GM19043 (cell line): Measurements from ENCODE around the gene TFAP2D.

Source experiments
- ATAC-seq: cut with Tn5 transposase; IDR thresholded peaks from one replicate; pipeline ENCODE4 v1.9.1; 2021; ENCODE audit warnings: low read depth; ENCODE audit not compliant: unreplicated experiment

The TFAP2D gene

GRCh38 chr6:50718566-50718965, 5.2 kb downstream of the TFAP2D start:
- ATAC-seq: no peak

DNA sequence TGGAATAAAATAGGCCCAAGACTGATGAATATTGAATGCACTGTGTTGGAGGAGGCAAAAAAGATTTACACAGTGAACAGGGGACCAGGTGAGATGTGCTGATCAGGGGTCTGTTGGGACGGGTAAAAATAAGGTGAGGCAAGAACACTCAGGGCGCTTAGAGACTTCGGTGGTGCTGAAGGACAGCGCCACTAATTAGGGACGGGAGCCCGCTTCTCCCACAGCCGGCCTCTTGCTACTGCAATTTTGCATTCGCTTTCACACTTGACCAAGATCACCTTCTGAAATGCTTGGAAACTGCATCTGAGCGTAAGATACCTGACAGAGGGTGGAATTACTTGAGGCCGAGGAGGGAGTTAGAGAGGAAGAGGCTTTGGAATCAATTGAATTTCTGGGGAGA, 7.3 kb downstream of the TFAP2D start:
- no peak for ATAC-seq

- ATAC-seq: no peak
These were observed 8.7 kb downstream of the TFAP2D start for GRCh38 chr6:50721978-50722377.

GRCh38 chr6:50722829-50723554, 9.7 kb downstream of the TFAP2D start:
- ATAC-seq: no peak

DNA sequence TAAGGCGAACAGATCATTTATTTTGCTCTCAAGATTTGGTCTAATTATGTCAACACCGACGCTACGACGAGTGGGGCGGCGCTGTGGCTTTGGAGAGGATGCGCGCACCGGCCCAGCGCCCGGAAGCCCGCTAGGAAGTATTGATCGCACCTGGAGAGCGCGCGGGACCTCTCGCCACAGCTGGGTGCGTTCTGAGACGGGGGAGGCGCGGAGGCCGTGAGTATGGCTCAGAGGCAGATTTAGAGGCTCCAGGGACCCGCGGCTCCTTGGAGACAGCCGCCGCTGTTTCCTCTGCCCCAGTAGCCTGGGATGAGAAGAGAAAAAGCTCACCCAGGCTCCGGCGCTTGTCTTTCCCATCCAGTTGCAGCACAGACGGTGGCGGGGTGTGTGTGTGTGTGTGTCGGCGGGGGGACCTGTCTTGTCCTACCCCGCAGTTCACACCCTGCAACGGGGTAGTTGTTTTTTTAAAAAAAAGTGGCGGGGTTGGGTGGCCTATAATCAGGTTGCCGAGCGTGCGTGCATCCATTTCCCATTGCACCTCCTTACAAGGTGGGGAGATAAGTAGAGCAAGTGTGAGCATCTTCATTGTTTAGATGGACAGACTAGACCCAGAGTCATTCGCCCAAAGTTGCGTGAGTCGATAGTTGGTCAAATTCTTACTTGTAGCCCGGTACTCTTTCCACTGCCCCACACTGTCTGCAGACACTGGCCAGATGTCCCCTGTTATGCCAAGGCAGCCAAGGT, 11.2 kb downstream of the TFAP2D start:
- ATAC-seq: no peak

- no peak for ATAC-seq
These were observed 21.2 kb downstream of the TFAP2D start for GRCh38 chr6:50734488-50734887.

DNA sequence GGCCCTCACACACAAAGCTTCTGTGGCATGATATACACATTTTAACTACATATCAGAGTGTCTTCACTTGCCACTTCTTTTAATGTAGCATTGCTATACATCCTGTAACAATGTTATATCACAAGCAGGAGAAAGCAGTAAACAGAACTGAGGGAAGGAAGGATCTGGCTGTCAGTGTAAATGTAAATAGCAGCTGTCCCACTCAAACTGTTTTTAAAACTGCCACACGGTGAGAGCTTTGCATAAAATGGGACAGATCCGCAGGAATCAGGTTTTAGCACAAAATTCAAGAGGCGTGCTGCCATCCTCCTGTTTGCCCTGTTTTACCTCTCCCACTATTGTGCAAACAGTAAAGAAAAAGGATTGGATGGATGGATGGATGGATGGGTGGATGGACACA, 28.8 kb downstream of the TFAP2D start:
- ATAC-seq: no peak

DNA sequence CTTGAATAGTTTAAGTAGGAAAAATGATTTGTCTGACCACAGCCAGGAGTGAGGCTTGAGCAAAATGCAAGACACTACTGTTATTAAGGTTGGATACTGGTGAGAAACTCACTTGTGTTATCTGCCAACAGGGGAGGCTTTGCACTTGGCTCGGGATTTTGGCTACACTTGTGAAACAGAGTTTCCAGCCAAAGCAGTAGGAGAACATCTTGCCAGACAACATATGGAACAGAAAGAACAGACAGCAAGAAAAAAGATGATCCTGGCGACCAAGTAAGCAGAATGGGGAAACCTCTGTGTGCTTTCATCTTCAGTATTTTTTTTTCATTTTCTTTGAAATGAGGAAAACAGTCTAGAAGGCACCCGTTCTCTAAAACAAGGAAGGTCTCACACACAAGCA, 31.6 kb downstream of the TFAP2D start:
- ATAC-seq: no peak

DNA sequence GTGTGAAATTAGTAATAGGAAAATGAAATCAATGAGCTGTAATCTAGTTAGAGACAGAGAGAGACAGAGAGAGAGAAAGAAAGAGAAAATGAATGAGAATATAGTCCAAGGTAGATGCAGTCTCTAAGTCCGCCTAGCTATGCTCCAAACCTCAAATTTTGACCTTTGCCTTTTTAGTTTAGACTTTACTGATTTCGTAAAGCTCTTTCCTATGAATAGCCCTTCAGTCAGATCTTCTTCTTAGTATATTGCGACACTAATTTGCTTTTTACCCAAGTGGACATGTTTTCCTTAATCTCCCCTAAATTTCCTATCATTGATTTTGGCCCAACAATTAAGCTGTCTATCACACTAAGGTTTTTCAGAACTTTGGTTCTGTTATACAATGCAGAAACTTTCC, 49.5 kb downstream of the TFAP2D start:
- no peak for ATAC-seq

GRCh38 chr6:50778696-50779095, 65.4 kb downstream of the TFAP2D start:
- no peak for ATAC-seq

DNA sequence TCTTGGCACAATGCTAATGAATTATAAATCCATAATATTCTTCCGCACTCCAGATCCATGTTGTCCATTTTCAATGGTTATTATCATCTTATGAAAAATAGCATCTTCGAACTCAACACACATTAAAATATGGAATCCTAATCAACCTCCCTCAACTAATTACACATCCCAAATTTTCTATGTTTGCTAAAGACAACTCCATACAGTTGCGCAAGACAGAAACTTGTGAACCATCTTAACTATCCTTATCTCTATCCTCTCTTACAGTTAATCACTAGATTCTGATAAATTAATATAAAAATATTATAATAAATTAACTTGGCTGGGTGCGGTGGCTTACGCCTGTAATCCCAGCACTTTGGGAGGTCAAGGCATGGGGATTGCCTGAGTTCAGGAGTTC, 67.1 kb downstream of the TFAP2D start:
- no peak for ATAC-seq

DNA sequence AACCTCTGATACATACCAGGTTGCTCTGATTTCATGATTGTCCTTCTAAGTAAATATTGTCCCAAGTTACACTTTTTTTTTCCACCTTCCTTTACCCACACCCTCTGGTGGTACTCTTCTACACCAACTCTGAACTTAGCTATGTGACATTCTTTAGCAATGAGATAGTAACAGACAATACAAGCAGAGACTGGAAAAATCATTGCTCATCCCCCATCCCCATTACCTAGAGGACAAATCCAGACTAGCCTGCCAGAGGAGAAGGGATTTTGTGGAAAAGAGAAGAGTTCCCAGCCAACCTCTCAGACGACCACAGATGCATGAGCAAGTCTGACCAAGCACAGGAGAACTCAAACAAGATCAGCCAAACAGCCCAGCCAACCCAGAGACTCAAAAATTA, 72.6 kb downstream of the TFAP2D start:
- no peak for ATAC-seq

DNA sequence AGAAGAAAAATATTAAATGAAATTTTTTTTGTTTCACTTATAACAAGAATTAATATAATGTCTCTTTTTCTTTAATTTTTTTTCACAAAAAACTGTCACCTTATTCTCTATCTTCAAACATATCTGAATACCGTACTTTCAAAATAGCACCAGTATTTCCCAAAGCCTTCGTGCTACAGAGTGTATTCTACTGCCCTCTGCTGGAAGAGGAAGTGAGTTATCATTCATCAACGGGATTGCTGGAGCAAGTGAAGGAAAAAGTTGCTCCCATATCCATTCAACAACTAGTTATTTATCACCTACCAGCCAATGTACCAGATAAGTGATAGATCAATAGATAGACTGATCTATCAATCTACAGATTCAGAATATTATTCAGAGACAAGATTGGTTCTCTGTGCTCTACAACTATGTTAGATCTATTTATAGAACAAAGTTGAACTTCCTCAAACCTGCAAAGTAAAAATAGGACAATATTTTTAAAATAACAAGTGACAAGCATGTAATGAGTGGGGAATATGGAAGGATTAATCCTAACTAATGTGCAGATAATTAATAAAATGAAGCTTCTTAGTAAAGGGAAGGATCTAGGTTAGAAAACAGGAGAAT, 78.7 kb downstream of the TFAP2D start:
- peak; percentile 71 for ATAC-seq

GRCh38 chr6:50792771-50793170, 79.4 kb downstream of the TFAP2D start:
- ATAC-seq: no peak

DNA sequence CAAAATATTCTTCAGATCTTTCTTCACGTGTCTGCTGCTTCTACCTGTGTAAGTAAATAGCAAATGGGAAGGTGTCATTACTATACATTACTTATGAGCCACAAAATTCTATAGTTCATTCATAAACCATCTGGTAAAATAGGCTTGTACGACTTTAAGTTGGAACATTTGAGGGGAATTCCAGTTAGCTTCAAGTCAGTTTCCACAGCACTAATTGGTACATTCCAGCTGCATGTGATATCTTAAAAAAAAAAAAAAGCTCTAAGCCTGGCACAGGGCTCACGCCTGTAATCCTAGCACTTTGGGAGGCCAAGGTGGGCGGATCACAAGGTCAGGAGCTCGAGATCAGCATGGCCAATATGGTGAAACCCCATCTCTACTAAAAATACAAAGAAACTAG, 82.2 kb downstream of the TFAP2D start:
- ATAC-seq: no peak

- no peak for ATAC-seq
These were observed 91.0 kb downstream of the TFAP2D start for GRCh38 chr6:50804283-50804682.

DNA sequence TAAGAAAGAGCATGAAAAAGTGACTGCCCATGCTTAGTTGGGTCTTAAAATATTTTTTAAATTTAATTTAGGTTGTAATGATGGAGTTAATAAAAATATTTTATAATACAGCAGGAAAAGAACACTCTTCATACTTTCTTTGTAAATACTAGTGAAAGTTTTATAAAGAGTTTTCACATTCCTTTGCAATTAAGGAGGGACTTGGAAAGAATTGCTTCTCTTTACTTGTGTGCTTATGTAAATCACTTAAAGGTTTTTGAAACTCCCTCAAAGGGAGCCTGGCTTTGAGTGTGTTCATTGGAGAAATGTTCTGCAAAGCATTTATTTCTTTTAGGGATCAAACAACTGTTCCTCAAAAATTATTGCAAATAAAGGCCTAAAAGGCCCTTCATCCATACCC, 93.7 kb downstream of the TFAP2D start:
- ATAC-seq: no peak

DNA sequence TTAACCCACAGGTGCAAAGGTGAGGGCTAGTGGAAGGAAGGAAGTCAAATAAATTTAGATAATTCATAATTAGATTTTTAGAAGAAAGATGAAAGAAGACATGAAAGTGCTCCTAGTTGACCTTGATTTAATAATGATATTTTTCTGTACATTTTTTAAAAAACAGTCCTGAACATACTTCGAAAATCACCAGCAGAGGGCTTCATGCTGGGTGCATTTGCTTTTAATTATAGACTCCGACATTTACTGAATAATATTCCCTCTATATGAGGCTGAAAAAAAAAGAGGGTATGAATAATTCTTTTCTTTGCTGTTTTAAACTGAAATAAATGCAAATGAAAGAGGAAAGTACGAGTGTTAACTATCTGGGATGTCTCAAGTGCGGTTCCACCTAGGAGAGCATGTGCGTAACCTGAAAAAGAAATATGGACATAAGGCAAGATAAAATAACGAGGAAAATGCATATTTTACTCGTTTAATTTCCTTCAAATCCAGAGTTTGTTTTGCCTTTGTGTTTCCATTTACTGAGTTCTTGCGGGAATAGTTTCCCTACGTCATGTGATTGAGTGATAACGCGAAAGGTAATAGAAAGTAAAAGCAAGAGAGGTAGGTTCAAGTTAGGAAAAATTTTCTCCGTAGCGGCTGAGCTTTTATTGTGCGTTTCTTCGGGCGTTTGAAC, 102.2 kb downstream of the TFAP2D start:
- ATAC-seq: peak; percentile 48

GRCh38 chr6:50816115-50816675, 102.9 kb downstream of the TFAP2D start:
- ATAC-seq: peak; percentile 64

DNA sequence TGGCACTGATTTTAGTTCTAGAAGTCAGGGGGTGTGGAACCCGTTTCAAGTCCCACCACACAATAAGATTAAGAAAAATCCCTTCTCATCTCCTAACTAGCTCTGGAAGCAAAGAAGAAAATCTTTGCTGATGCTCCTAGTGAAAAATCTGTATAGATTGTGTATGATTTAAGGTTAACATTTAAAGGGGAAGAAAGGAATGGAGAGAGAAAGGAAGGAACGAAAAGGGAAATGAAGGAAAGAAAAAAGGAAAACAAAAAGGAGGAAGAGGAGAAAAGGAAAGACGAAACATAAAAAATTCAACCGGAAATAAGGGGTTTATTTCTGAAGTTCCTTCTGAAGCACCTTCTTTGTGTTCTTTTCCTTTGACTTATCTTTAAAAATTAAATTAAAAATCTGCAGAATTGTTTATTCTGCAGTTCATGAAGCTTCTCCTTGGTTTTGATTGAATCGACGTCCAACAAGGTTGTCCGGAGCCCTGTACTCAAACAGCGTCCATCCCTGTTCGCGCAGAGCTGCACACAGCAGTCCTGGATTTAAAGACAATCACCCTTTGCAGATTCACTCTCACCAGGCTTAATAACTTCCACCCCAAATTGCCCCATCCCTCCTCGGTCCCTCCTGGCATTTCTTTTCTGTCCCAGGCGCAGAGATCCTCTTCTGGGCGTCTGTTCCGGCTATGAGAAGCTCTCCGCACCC, 103.8 kb downstream of the TFAP2D start:
- ATAC-seq: no peak

DNA sequence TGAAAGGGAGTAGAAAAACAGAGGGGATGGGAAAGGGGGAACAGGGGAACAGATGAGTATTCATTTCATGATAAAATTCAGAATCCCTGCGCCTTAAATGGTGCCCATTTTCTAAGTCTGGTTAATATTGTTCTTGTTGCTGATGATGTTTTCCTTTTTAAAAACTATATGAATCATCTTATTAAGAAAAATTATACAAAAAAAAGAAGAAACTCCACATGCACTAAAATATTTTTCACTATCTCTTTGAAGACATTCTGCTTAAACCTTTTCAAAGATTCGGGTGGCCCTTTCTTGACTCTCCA, 104.3 kb downstream of the TFAP2D start:
- ATAC-seq: no peak
